Measurements from ENCODE around the gene OSBPL3. TPM values are rescaled to one million over a fixed set of nuclear protein-coding genes. Genes with fewer than 3 reads are reported as not detected.

OSBPL3 gene
- total RNA-seq, 1 donor from 2014 or later, result 76.2 TPM

GRCh38 chr7:24943096-24943948 is 36.7 kb downstream of the OSBPL3 start:
- Mint-ChIP-seq H3K4me3 (ENCODE audit: low read depth) (no peak overlapping the region), H3K9me3 (peaks cover 8% of the 10 kb centered on the region), H3K27me3 (ENCODE audit: low read depth) (no peaks in the 10 kb centered on the region), H3K27ac (peak overlapping the region; percentile 35), H3K36me3 (ENCODE audit: low read depth) (peaks cover 57% of the 10 kb centered on the region), H3K4me1 (ENCODE audit: low read depth) (peaks cover 73% of the 10 kb centered on the region)
- intact Hi-C loops (cut with micrococcal nuclease), result loop anchor here (2.0 kb wide), 2 partner anchors 15 to 19 kb away; no protein-coding TSS in a partner anchor
- no peak for DNase-seq (ENCODE audit: low spot score)

GRCh38 chr7:24942226-24942625 is 37.8 kb downstream of the OSBPL3 start:
- peaks cover 69% of the 10 kb centered on the region for H3K4me1 Mint-ChIP-seq (ENCODE audit: low read depth)
- intact Hi-C loops (cut with micrococcal nuclease), result loop anchor here (2.0 kb wide), 2 partner anchors 13 to 21 kb away; no protein-coding TSS in a partner anchor
- no peak for DNase-seq (ENCODE audit: low spot score)
- peaks cover 19% of the 10 kb centered on the region for H3K9me3 Mint-ChIP-seq
- no peaks in the 10 kb centered on the region for H3K27me3 Mint-ChIP-seq (ENCODE audit: low read depth)
- H3K36me3 Mint-ChIP-seq (ENCODE audit: low read depth), result peaks cover 60% of the 10 kb centered on the region
- no peak overlapping the region for H3K4me3 Mint-ChIP-seq (ENCODE audit: low read depth)
- no peak overlapping the region for H3K27ac Mint-ChIP-seq

- Mint-ChIP-seq H3K4me3 (ENCODE audit: low read depth) (no peak overlapping the region), H3K9me3 (peaks cover 22% of the 10 kb centered on the region), H3K4me1 (ENCODE audit: low read depth) (peaks cover 63% of the 10 kb centered on the region), H3K27me3 (ENCODE audit: low read depth) (no peaks in the 10 kb centered on the region), H3K27ac (no peak overlapping the region), H3K36me3 (ENCODE audit: low read depth) (peaks cover 57% of the 10 kb centered on the region)
- DNase-seq (ENCODE audit: low spot score), result no peak
- intact Hi-C loops (cut with micrococcal nuclease), result no loop called here
Observed at GRCh38 chr7:24939416-24939815, 40.6 kb downstream of the OSBPL3 start.

GRCh38 chr7:24936121-24936824 is 43.7 kb downstream of the OSBPL3 start:
- Mint-ChIP-seq H3K27me3 (ENCODE audit: low read depth) (no peaks in the 10 kb centered on the region), H3K36me3 (ENCODE audit: low read depth) (peaks cover 73% of the 10 kb centered on the region), H3K27ac (peak overlapping the region; percentile 34), H3K4me3 (ENCODE audit: low read depth) (peak overlapping the region; percentile 34), H3K4me1 (ENCODE audit: low read depth) (peaks cover 66% of the 10 kb centered on the region), H3K9me3 (peaks cover 22% of the 10 kb centered on the region)
- no peak for DNase-seq (ENCODE audit: low spot score)
- intact Hi-C loops (cut with micrococcal nuclease), result no loop called here

- Mint-ChIP-seq H3K27ac (no peak overlapping the region), H3K9me3 (peaks cover 18% of the 10 kb centered on the region), H3K4me3 (ENCODE audit: low read depth) (no peak overlapping the region), H3K36me3 (ENCODE audit: low read depth) (peaks cover 79% of the 10 kb centered on the region), H3K4me1 (ENCODE audit: low read depth) (peaks cover 70% of the 10 kb centered on the region), H3K27me3 (ENCODE audit: low read depth) (no peaks in the 10 kb centered on the region)
- no peak for DNase-seq (ENCODE audit: low spot score)
- intact Hi-C loops (cut with micrococcal nuclease), result no loop called here
Observed at GRCh38 chr7:24933298-24933697, 46.7 kb downstream of the OSBPL3 start.

- Mint-ChIP-seq H3K36me3 (ENCODE audit: low read depth) (peaks cover 77% of the 10 kb centered on the region), H3K27ac (no peak overlapping the region), H3K4me3 (ENCODE audit: low read depth) (no peak overlapping the region), H3K27me3 (ENCODE audit: low read depth) (no peaks in the 10 kb centered on the region), H3K9me3 (peaks cover 14% of the 10 kb centered on the region), H3K4me1 (ENCODE audit: low read depth) (peaks cover 74% of the 10 kb centered on the region)
- intact Hi-C loops (cut with micrococcal nuclease), result no loop called here
- DNase-seq (ENCODE audit: low spot score), result no peak
Observed at GRCh38 chr7:24932815-24933214, 47.2 kb downstream of the OSBPL3 start.

DNA sequence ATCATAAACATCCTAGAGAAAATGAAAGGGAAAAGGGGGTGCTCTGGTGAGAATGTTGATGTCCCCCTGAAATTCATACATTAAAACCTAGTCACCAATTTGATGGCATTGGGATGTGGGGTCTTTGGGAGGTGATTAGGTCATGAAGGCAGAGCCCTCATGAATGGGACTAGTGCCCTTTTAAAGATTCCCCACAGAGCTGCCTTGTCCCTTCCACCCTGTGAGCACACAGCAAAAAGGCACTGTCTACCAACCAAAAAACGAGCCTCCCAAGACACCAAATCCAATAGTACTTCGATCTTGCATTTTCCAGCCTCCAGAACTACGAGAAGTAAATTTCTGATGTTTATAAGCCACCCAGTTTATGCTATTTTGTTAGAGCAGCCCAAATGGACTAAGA is 47.6 kb downstream of the OSBPL3 start:
- H3K27me3 Mint-ChIP-seq (ENCODE audit: low read depth), result no peaks in the 10 kb centered on the region
- H3K4me3 Mint-ChIP-seq (ENCODE audit: low read depth), result no peak overlapping the region
- peaks cover 76% of the 10 kb centered on the region for H3K4me1 Mint-ChIP-seq (ENCODE audit: low read depth)
- intact Hi-C loops (cut with micrococcal nuclease), result no loop called here
- DNase-seq (ENCODE audit: low spot score), result no peak
- H3K36me3 Mint-ChIP-seq (ENCODE audit: low read depth), result peaks cover 77% of the 10 kb centered on the region
- H3K27ac Mint-ChIP-seq, result no peak overlapping the region
- H3K9me3 Mint-ChIP-seq, result peaks cover 9% of the 10 kb centered on the region

DNA sequence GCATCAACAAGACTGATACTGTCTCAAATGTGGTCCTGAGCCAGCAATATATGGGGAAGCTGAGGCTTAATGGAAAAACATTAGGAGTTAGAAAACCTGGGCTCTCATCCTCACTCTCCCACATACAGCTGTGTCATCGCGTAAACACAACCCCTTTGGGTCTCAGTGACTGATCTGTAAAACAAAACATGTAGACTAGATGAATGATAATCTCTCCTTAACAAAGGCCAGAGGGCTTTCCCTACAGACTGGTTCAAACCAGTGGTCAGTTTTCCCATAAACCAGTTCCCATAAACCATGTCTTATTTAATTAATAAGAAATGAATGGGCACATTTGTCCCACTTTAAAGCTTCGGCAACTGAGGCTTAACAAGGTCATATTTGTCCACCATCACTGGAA is 48.1 kb downstream of the OSBPL3 start:
- intact Hi-C loops (cut with micrococcal nuclease), result no loop called here
- Mint-ChIP-seq H3K27ac (no peak overlapping the region), H3K36me3 (ENCODE audit: low read depth) (peaks cover 74% of the 10 kb centered on the region), H3K4me1 (ENCODE audit: low read depth) (peaks cover 77% of the 10 kb centered on the region), H3K4me3 (ENCODE audit: low read depth) (no peak overlapping the region), H3K27me3 (ENCODE audit: low read depth) (no peaks in the 10 kb centered on the region), H3K9me3 (peaks cover 6% of the 10 kb centered on the region)
- DNase-seq (ENCODE audit: low spot score), result no peak

- Mint-ChIP-seq H3K4me1 (ENCODE audit: low read depth) (peaks cover 76% of the 10 kb centered on the region), H3K9me3 (no peaks in the 10 kb centered on the region), H3K27ac (peak overlapping the region; percentile 40), H3K36me3 (ENCODE audit: low read depth) (peaks cover 64% of the 10 kb centered on the region), H3K27me3 (ENCODE audit: low read depth) (no peaks in the 10 kb centered on the region), H3K4me3 (ENCODE audit: low read depth) (no peak overlapping the region)
- intact Hi-C loops (cut with micrococcal nuclease), result no loop called here
- no peak for DNase-seq (ENCODE audit: low spot score)
Observed at GRCh38 chr7:24930856-24931255, 49.1 kb downstream of the OSBPL3 start.

GRCh38 chr7:24926623-24927524 is 53.1 kb downstream of the OSBPL3 start:
- Mint-ChIP-seq H3K9me3 (no peaks in the 10 kb centered on the region), H3K4me3 (ENCODE audit: low read depth) (no peak overlapping the region), H3K36me3 (ENCODE audit: low read depth) (peaks cover 40% of the 10 kb centered on the region), H3K27ac (no peak overlapping the region), H3K27me3 (ENCODE audit: low read depth) (no peaks in the 10 kb centered on the region), H3K4me1 (ENCODE audit: low read depth) (peaks cover 81% of the 10 kb centered on the region)
- intact Hi-C loops (cut with micrococcal nuclease), result no loop called here
- DNase-seq (ENCODE audit: low spot score), result no peak

GRCh38 chr7:24924375-24924774 is 55.6 kb downstream of the OSBPL3 start:
- Mint-ChIP-seq H3K4me3 (ENCODE audit: low read depth) (no peak overlapping the region), H3K4me1 (ENCODE audit: low read depth) (peaks cover 84% of the 10 kb centered on the region), H3K27ac (peak overlapping the region; percentile 73), H3K9me3 (no peaks in the 10 kb centered on the region), H3K27me3 (ENCODE audit: low read depth) (no peaks in the 10 kb centered on the region), H3K36me3 (ENCODE audit: low read depth) (peaks cover 21% of the 10 kb centered on the region)
- DNase-seq (ENCODE audit: low spot score), result no peak
- intact Hi-C loops (cut with micrococcal nuclease), result no loop called here

GRCh38 chr7:24923172-24923865 is 56.7 kb downstream of the OSBPL3 start:
- intact Hi-C loops (cut with micrococcal nuclease), result no loop called here
- Mint-ChIP-seq H3K36me3 (ENCODE audit: low read depth) (peaks cover 19% of the 10 kb centered on the region), H3K4me3 (ENCODE audit: low read depth) (no peak overlapping the region)

More at GRCh38 chr7:24923172-24923865, 56.7 kb downstream of the OSBPL3 start:
- no peaks in the 10 kb centered on the region for H3K9me3 Mint-ChIP-seq
- H3K27me3 Mint-ChIP-seq (ENCODE audit: low read depth), result no peaks in the 10 kb centered on the region
- H3K27ac Mint-ChIP-seq, result peak overlapping the region; percentile 91
- H3K4me1 Mint-ChIP-seq (ENCODE audit: low read depth), result peaks cover 89% of the 10 kb centered on the region
- no peak for DNase-seq (ENCODE audit: low spot score)
